Germinal center (tissue), 1 donor: ENCODE measurements around the gene ASAP3.
"Not testable (repeated sequence)": the region's sequence is repeated elsewhere in the genome, so short reads cannot be mapped to it uniquely, and the experiment has no call there.

Source experiments
- DNase-seq: peaks from one replicate; pipeline ENCODE4 v3.0.0; 2012; ENCODE audit warnings: mixed read lengths, low spot score

The ASAP3 gene

DNA sequence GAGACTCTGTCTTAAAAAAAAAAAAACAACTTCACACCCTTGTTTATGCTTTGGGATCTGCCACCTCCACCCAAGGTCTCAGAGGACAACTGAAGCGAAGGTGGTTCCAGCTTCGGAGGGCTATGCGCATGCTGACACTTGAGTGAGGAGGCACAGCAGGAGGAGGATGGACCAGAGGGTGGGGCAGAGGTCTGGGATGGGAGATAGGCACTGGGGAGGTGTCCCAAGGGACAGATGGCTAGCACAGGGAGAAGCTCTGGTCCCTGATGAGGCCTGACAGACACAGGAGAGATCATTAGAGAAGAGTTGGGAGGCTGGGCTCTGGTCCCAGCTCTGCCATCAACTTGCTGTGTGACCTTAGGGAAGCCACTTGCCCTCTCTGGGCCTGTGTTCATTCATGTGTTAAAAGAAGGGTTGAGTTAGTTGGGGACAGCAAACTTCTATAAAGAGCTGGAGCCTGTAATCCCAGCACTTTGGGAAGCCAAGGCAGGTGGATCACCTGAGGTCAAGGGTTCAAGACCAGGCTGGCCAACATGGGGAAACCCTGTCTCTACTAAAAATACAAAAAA, 30.2 kb upstream of the ASAP3 start:
- DNase-seq, result no peak

DNA sequence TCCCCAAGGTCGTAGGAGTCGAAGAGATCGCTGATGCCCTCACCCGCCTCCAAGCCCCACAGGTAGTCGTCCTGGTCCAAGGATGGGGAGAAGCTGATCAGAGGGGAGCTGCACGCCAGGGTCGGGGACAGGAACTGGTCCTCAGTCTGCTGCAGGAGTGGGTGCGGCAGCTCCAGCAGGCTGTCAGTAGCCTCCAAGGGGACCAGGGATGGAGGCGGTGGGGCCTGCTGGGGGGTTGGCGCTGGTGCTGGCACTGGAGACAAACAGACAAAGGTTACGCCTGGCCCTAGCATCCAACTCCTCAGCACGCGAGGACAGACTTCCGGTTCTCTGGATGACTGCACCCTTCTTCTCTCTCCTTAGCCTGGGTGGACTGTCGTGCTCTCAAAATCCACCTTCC, 25.9 kb upstream of the ASAP3 start:
- no peak for DNase-seq

DNA sequence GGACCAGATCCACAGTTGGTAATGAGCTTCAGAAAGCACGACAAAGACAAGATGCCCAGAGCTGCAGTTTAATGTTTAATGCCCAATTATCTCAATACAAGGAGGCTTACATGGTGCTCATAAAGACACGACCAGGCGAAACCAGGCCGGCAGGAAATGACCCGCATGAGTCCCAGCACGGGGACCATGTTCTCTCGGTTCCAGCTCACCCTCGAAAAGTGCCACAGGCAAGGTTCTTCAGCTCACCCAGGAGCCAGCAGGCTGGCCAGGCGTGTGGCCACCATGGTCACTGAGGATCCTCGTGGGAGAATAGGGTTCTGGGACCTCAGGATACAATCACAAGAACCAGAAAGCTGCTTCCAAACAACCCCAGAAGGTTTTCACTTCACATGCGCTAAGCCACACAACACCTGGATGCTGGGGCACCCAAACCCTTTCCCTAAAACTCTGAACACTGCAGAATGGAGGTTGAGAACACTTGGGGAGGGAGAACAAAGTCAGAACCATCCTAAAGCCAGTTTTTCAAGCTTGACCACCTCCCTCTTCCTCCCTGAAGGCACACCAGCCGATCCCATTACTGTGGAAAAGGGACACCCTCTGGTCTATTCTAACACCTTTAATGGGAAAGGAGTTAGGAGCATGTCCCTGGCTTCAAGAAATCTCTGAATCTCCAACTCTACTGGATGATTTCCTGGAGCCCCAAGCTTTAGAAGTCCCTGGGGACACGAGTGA, 22.6 kb upstream of the ASAP3 start:
- DNase-seq, result no peak

DNA sequence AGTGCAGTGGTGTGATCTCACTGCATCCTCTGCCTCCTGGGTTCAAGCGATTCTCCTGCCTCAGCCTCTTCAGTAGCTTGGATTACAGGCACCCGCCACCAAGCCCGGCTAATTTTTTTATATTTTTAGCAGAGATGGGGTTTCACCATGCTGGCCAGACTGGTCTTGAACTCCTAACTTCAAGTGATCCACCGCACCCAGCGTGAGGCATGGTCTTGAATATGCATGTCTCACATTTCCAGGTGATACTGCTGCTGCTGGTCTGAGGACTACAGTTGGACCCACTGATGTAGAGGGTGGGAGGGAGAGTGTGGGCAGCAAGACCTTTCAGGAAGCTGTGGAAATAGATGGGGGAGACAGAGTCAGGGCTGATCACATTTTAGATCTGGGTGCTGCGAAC, 21.9 kb upstream of the ASAP3 start:
- DNase-seq, result no peak

GRCh38 chr1:23504156-23504555, 20.2 kb upstream of the ASAP3 start:
- not testable (repeated sequence) for DNase-seq

DNA sequence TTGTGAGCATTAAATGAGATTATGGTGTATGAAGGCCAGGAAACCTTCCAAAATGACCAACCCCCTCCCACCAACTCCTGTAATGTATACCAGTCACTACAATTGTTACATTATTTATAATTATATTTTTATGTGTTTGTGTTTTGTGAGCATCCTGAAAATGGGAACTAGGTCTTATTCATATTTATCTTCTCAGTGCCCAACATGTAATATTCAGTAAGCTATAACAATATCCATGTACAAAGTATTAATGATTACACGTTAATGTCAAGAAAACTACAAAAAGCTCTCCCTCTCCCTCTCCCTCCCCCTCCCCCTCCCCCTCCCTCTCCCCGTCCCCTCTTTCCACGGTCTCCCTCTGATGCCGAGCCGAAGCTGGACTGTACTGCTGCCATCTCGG, 19.0 kb upstream of the ASAP3 start:
- no peak for DNase-seq

DNA sequence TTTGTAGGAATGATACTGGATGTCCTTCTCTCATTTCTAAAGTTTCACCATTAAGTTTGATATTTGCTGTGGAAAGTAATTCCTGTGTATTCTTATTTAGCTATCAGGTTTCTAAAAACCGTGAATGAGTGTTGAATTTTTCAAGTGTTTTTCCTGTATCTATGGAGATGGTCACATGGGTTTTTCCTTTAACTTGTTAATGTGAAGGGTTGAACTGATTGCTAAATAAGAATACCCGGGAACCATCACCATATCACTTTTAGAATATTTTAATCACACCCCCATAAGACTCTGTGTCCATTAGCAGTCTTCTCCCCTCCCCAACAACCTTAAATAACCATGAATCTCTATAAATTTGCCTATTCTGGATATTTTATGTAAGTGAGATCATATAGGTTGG, 16.5 kb upstream of the ASAP3 start:
- DNase-seq, result no peak

- no peak for DNase-seq
Observed at GRCh38 chr1:23497777-23498439, 13.9 kb upstream of the ASAP3 start.

DNA sequence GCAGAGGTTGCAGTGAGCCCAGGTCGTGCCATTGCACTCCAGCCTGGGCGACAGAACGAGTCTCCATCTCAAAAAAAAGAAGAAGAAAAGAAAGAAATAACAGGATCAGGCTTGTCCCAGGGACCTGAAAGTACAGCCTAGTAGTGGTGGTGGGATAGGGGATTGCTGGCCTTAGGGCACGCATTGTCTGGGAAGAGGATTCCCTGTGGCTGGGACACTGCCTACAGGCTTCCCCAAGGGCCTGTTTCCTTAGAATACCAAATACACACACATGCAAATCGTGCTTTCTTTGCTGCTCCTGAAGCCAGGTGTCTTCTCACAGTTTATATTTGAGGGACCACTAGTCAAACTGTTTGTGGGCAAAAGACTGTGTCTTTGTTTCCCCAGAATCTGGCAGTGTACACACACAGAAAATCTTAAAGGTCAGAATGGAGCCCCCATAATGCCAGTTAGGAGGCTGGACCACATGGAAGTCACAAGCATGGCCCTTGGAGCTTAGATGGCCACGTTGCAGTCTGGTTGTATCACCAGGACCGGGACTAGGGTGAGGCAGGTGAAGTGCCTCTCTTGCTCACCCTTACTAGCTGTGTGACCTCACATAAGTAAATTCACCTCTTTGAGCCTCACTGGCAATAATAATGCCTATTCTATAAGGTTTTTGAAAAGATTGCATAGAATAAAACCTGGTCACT, 12.7 kb upstream of the ASAP3 start:
- DNase-seq, result no peak

GRCh38 chr1:23494836-23495235, 10.9 kb upstream of the ASAP3 start:
- DNase-seq, result not testable (repeated sequence)

GRCh38 chr1:23492776-23493175, 8.8 kb upstream of the ASAP3 start:
- not testable (repeated sequence) for DNase-seq

GRCh38 chr1:23492132-23492720, 8.2 kb upstream of the ASAP3 start:
- DNase-seq, result no peak

GRCh38 chr1:23489842-23490241, 5.9 kb upstream of the ASAP3 start:
- no peak for DNase-seq

- no peak for DNase-seq
Observed at GRCh38 chr1:23485002-23485332, 988 bp upstream of the ASAP3 start.

DNA sequence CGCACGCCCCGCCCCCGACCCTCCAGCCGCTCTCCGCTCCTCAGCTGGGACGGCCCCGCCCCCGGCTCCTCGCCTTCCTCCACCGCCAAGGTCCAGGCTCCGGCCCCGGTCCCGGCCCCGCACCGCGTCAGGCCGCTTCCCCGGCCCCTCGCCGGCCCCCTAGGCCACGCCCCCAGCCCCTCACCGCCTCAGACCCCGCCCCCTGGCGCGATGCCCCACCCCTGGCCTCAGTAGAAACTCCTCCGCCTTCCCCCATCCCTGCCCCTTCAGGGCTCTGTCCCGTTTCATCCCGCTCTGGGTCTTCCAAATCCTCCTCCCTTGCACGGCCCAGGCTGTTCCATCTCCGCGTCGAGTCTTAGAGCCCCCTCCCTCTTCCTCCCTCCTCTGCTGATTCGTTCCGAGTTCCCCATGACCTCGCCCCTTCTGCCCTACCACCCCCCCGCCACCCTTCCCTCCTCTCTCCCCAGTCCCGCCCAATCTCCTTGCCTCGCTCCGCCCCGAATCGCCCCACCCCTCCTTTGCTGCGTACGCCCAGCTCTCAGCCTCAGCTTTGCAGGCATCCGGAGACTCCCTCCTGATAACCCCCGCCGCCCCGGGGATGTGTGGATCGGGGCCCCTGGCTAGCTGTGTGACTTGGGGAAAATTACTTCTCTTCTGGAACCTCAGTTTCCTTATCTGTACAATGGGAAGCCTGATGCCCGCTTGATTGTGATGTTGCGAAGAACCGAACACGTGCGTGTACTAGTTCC, 448 bp upstream of the ASAP3 start:
- DNase-seq, result peak; percentile 95

GRCh38 chr1:23481904-23482303, 2.1 kb downstream of the ASAP3 start:
- DNase-seq, result no peak

DNA sequence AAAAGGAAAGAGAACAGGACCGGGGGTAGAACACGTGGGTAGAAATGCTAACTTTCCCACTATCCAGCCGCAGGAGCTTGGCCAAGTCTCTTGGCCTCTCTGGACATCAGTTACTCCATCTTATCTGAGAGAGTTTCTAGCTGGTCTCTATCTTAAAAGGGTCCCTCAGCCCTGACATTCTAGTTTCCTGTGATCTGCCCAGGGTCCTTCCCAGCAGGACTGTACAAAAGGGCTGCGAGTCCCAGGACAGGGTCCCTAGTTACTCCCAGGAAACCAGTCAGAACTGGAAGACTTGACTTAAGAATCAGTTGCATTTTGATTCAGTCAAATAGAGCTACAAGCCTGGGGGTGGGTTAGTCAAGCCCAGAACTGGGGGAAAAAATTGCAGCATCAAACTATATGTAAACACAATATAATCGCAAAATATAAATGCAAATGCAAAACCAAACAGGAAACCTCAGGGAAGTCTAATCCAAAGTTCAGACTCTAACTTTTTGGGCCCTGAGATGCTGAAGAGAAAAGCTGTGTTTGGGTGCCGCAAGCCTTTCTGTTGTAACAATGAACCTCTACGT, 2.9 kb downstream of the ASAP3 start:
- DNase-seq, result no peak

GRCh38 chr1:23480187-23481025, 3.6 kb downstream of the ASAP3 start:
- DNase-seq, result peak; percentile 70

GRCh38 chr1:23479666-23479941, 4.4 kb downstream of the ASAP3 start:
- no peak for DNase-seq

DNA sequence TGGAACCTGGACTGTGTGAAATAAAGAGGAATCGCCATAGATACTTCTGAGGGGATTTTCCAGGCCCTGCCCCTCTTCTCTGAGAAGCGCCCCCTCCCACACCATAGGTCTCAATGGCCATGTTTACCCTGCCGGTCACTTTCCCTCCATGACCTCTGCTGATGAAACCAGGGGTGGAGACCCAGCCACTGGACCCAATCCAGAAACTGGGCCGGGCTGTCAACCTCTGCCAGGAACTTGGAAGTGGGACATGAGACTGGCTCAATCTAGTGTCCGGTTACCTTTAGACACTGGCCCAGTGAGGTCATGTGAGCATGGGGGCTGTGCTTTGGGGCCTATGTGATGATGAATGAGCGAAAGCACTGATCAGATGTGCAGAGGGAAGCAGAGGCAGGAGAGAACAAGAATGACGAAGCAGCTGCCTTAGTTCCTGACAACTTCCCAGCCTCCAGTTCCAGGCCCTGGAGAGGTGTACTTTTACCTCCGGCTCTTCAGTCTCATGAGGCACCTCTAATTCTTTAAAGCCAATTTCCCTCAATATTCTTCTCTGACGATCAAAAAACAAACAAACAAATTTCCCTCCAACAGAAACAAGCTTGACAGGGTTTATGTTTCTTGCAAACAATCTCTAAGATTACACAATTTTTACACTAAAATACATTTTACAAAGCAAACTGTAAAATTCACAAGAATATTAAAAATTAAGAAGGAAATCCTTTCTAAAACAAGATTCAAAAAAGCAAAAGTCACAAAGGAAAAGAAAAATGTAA, 4.9 kb downstream of the ASAP3 start:
- DNase-seq, result no peak
